Neural progenitor cell (in vitro differentiated cells): ENCODE results near the gene PCDHB3. TPM values are rescaled to one million over a fixed set of nuclear protein-coding genes. Genes with fewer than 3 reads are reported as not detected.
"Not testable (repeated sequence)": the region's sequence is repeated elsewhere in the genome, so short reads cannot be mapped to it uniquely, and the experiment has no call there.

Experiments
- DNase-seq: peaks from one replicate; pipeline ENCODE4 v3.0.0-alpha.2; 2016; ENCODE audit warnings: low spot score
- H2AFZ ChIP-seq: fragments of 200-600 bp; sonication (generic); replicated peaks from 2 replicates; pipeline ENCODE4 v1.6.1; 2016; ENCODE audit warnings: antibody characterized with exemption
- H3F3A ChIP-seq: fragments of 200-600 bp; sonication (generic); 2 replicates; pipeline ENCODE4 v1.6.1; 2016; ENCODE audit warnings: antibody characterized with exemption, low read depth
- H3K27ac ChIP-seq: fragments of 200-600 bp; sonication (generic); 2 replicates; pipeline ENCODE4 v1.5.1; 2016; ENCODE audit warnings: mild to moderate bottlenecking
- H3K27me3 ChIP-seq: fragments of 200-600 bp; sonication (generic); 2 replicates; pipeline ENCODE4 v1.6.1; 2016; ENCODE audit warnings: mild to moderate bottlenecking, moderate library complexity
- H3K36me3 ChIP-seq: fragments of 200-600 bp; sonication (generic); 2 replicates; pipeline ENCODE4 v1.5.1; 2016
- H3K4me1 ChIP-seq: fragments of 200-600 bp; sonication (generic); 2 replicates; pipeline ENCODE4 v1.6.1; 2016; ENCODE audit warnings: mixed run types
- H3K4me2 ChIP-seq: fragments of 200-600 bp; sonication (generic); 2 replicates; pipeline ENCODE4 v1.6.1; 2016
- H3K4me3 ChIP-seq: fragments of 200-600 bp; sonication (generic); 2 replicates; pipeline ENCODE4 v1.5.1; 2016
- H3K79me2 ChIP-seq: fragments of 200-600 bp; sonication (generic); 2 replicates; pipeline ENCODE4 v1.6.1; 2016; ENCODE audit warnings: low read depth
- H3K9ac ChIP-seq: fragments of 200-600 bp; sonication (generic); 2 replicates; pipeline ENCODE4 v1.6.1; 2016
- H3K9me3 ChIP-seq: fragments of 200-600 bp; sonication (generic); 2 replicates; pipeline ENCODE4 v1.5.1; 2016; ENCODE audit warnings: low read depth
- H4K20me1 ChIP-seq: fragments of 200-600 bp; sonication (generic); 2 replicates; pipeline ENCODE4 v1.6.1; 2016; ENCODE audit warnings: low read depth
- H3K27ac Mint-ChIP-seq: 3 replicates; pipeline ENCODE4 v1.8.0; 2021; ENCODE audit warnings: mixed read lengths
- H3K27me3 Mint-ChIP-seq: 2 replicates; pipeline ENCODE4 v1.8.0; 2022; ENCODE audit warnings: low read depth, mild to moderate bottlenecking, inconsistent platforms, moderate library complexity, mixed read lengths; ENCODE audit not compliant: insufficient read depth
- H3K36me3 Mint-ChIP-seq: 3 replicates; pipeline ENCODE4 v1.8.0; 2021; ENCODE audit warnings: mixed read lengths
- H3K4me1 Mint-ChIP-seq: 3 replicates; pipeline ENCODE4 v1.8.0; 2021; ENCODE audit warnings: mixed read lengths
- H3K4me3 Mint-ChIP-seq: 3 replicates; pipeline ENCODE4 v1.8.0; 2021; ENCODE audit warnings: mild to moderate bottlenecking, moderate library complexity, mixed read lengths
- H3K9me3 Mint-ChIP-seq: 3 replicates; pipeline ENCODE4 v1.8.0; 2020; ENCODE audit warnings: mixed read lengths
- CTCF ChIP-seq: fragments of 200-600 bp; sonication (generic); IDR thresholded peaks from 2 replicates; pipeline ENCODE4 v1.5.1; 2017; ENCODE audit warnings: antibody characterized with exemption, mild to moderate bottlenecking
- EZH2 ChIP-seq: fragments of 200-600 bp; sonication (generic); IDR thresholded peaks from 2 replicates; pipeline ENCODE4 v1.6.1; 2017; ENCODE audit warnings: antibody characterized with exemption, mild to moderate bottlenecking, moderate library complexity
- EZH2phosphoT487 ChIP-seq: fragments of 200-600 bp; sonication (generic); IDR thresholded peaks from 2 replicates; pipeline ENCODE4 v1.6.1; 2017; ENCODE audit warnings: antibody characterized with exemption
- total RNA-seq: library from RNA; depleted of rRNA; stranded (reverse); fragments of >200 nt; gene quantifications from 2 replicates; pipeline ENCODE4 v1.2.3, GENCODE V29; 2015; ENCODE audit warnings: low replicate concordance

PCDHB3 gene
- total RNA-seq, 1 donor from 2014 or later: 5.6 TPM

- no peak within 1 kb of the TSS for H3K4me3 Mint-ChIP-seq
- H3K36me3 ChIP-seq: no peaks in the 10 kb centered on the region
- no peak within 1 kb of the TSS for H3K4me3 ChIP-seq
- peak; percentile 5 for DNase-seq
- peaks cover 3% of the 10 kb centered on the region for H3K27me3 ChIP-seq
- H3K27ac Mint-ChIP-seq: no peak within 1 kb of the TSS
- H3K27me3 Mint-ChIP-seq: no peaks in the 10 kb centered on the region
- H2AFZ ChIP-seq: no peak within 1 kb of the TSS
- no peak within 1 kb of the TSS for H3K9ac ChIP-seq
- no peaks in the 10 kb centered on the region for H3F3A ChIP-seq
- H3K36me3 Mint-ChIP-seq: no peaks in the 10 kb centered on the region
- no peaks in the 10 kb centered on the region for H3K4me1 Mint-ChIP-seq
- H3K9me3 Mint-ChIP-seq: peaks cover 35% of the 10 kb centered on the region
- no peak within 1 kb of the TSS for H3K27ac ChIP-seq
- no peaks in the 10 kb centered on the region for H4K20me1 ChIP-seq
- H3K4me2 ChIP-seq: no peak within 1 kb of the TSS
- peak; percentile 37 for TF ChIP-seq CTCF
- no peak for TF ChIP-seq EZH2
- TF ChIP-seq EZH2phosphoT487: no peak
- no peaks in the 10 kb centered on the region for H3K9me3 ChIP-seq
- no peaks in the 10 kb centered on the region for H3K4me1 ChIP-seq
- H3K79me2 ChIP-seq: no peaks in the 10 kb centered on the region
These were observed 49.5 kb downstream of the PCDHB3 start, which contains the start of gene PCDHB6 for GRCh38 chr5:141149812-141150211. Gene PCDHB6 (plus strand): TSS chr5:141150057. CDS start chr5:141150258, 201 bp downstream.

DNA sequence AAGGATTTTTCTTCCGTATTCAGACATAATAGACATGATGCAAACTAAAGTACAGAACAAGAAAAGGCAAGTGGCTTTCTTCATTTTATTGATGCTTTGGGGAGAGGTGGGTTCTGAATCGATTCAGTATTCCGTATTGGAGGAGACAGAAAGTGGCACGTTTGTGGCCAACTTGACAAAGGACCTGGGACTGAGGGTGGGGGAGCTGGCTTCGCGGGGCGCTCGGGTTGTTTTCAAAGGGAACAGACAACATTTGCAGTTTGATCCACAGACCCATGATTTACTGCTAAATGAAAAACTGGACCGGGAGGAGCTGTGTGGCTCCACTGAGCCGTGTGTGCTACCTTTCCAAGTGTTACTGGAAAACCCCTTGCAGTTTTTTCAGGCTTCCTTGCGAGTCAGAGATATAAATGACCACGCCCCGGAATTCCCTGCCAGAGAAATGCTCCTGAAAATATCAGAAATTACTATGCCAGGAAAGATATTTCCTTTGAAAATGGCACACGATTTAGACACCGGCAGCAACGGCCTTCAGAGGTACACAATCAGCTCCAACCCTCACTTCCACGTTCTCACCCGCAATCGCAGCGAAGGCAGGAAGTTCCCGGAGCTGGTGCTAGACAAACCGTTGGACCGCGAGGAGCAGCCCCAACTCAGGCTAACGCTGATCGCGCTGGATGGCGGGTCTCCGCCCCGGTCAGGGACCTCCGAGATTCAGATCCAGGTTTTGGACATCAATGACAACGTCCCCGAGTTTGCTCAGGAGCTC is 50.1 kb downstream of the PCDHB3 start:
- DNase-seq: no peak
- no peaks in the 10 kb centered on the region for H3K9me3 ChIP-seq
- H3K36me3 ChIP-seq: no peaks in the 10 kb centered on the region
- H3K27ac ChIP-seq: no peak overlapping the region
- Mint-ChIP-seq H3K27ac (no peak overlapping the region), H3K4me1 (no peaks in the 10 kb centered on the region), H3K9me3 (peaks cover 36% of the 10 kb centered on the region), H3K27me3 (no peaks in the 10 kb centered on the region), H3K4me3 (no peak overlapping the region), H3K36me3 (no peaks in the 10 kb centered on the region)
- no peak for TF ChIP-seq EZH2phosphoT487
- TF ChIP-seq EZH2: no peak
- no peak for TF ChIP-seq CTCF
- no peak overlapping the region for H3K4me2 ChIP-seq
- H4K20me1 ChIP-seq: no peaks in the 10 kb centered on the region
- no peak overlapping the region for H2AFZ ChIP-seq
- H3K4me1 ChIP-seq: no peaks in the 10 kb centered on the region
- H3F3A ChIP-seq: no peaks in the 10 kb centered on the region
- H3K27me3 ChIP-seq: peaks cover 3% of the 10 kb centered on the region
- H3K9ac ChIP-seq: no peak overlapping the region
- H3K79me2 ChIP-seq: no peaks in the 10 kb centered on the region
- no peak overlapping the region for H3K4me3 ChIP-seq

GRCh38 chr5:141150993-141151325 is 50.7 kb downstream of the PCDHB3 start:
- Mint-ChIP-seq H3K4me3 (no peak overlapping the region), H3K4me1 (no peaks in the 10 kb centered on the region), H3K9me3 (peaks cover 38% of the 10 kb centered on the region), H3K27me3 (no peaks in the 10 kb centered on the region), H3K27ac (no peak overlapping the region), H3K36me3 (no peaks in the 10 kb centered on the region)
- Histone ChIP-seq H3K4me1 (no peaks in the 10 kb centered on the region), H3K27me3 (peaks cover 3% of the 10 kb centered on the region), H2AFZ (no peak overlapping the region), H3K27ac (no peak overlapping the region), H4K20me1 (no peaks in the 10 kb centered on the region), H3K9me3 (no peaks in the 10 kb centered on the region), H3F3A (no peaks in the 10 kb centered on the region), H3K4me2 (no peak overlapping the region), H3K9ac (no peak overlapping the region), H3K36me3 (no peaks in the 10 kb centered on the region), H3K79me2 (no peaks in the 10 kb centered on the region), H3K4me3 (no peak overlapping the region)
- TF ChIP-seq CTCF (no peak), EZH2 (no peak), EZH2phosphoT487 (no peak)
- DNase-seq: no peak

GRCh38 chr5:141151632-141152031 is 51.4 kb downstream of the PCDHB3 start:
- DNase-seq, H3K27me3 ChIP-seq, H3K36me3 ChIP-seq, H3K4me3 ChIP-seq, H3K79me2 ChIP-seq, H3K4me1 Mint-ChIP-seq, H3K27ac Mint-ChIP-seq, H3K9me3 ChIP-seq, H4K20me1 ChIP-seq, H3K4me3 Mint-ChIP-seq, H3K36me3 Mint-ChIP-seq, H3K4me1 ChIP-seq, H3K4me2 ChIP-seq, H3K9ac ChIP-seq, H3F3A ChIP-seq, H3K27ac ChIP-seq, H3K27me3 Mint-ChIP-seq, H2AFZ ChIP-seq: not testable (repeated sequence)
- peaks cover 43% of the 10 kb centered on the region for H3K9me3 Mint-ChIP-seq

DNA sequence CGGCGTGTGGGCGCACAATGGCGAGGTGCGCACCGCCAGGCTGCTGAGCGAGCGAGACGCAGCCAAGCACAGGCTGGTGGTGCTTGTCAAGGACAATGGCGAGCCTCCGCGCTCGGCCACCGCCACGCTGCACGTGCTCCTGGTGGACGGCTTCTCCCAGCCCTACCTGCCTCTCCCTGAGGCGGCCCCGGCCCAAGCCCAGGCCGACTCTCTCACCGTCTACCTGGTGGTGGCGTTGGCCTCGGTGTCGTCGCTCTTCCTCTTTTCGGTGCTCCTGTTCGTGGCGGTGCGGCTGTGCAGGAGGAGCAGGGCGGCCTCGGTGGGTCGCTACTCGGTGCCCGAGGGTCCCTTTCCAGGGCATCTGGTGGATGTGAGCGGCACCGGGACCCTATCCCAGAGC is 51.8 kb downstream of the PCDHB3 start:
- H3K27ac ChIP-seq, H3K9me3 ChIP-seq, DNase-seq, H3K4me3 ChIP-seq, H3K79me2 ChIP-seq, H3K9ac ChIP-seq, H3K4me1 Mint-ChIP-seq, H2AFZ ChIP-seq, H3K4me2 ChIP-seq, H3K36me3 ChIP-seq, H3K27me3 Mint-ChIP-seq, H3F3A ChIP-seq, H3K36me3 Mint-ChIP-seq, H3K27me3 ChIP-seq, H4K20me1 ChIP-seq, H3K4me3 Mint-ChIP-seq, H3K4me1 ChIP-seq, H3K27ac Mint-ChIP-seq: not testable (repeated sequence)
- peaks cover 48% of the 10 kb centered on the region for H3K9me3 Mint-ChIP-seq
